Measurements from ENCODE around the gene ORM1.
A peak's percentile ranks its signal among the peaks of the same experiment; 100 is the strongest.

Gene ORM1

GRCh38 chr9:114338187-114338586, 15.3 kb downstream of the ORM1 start:
- TF ChIP-seq, protein P1, sequence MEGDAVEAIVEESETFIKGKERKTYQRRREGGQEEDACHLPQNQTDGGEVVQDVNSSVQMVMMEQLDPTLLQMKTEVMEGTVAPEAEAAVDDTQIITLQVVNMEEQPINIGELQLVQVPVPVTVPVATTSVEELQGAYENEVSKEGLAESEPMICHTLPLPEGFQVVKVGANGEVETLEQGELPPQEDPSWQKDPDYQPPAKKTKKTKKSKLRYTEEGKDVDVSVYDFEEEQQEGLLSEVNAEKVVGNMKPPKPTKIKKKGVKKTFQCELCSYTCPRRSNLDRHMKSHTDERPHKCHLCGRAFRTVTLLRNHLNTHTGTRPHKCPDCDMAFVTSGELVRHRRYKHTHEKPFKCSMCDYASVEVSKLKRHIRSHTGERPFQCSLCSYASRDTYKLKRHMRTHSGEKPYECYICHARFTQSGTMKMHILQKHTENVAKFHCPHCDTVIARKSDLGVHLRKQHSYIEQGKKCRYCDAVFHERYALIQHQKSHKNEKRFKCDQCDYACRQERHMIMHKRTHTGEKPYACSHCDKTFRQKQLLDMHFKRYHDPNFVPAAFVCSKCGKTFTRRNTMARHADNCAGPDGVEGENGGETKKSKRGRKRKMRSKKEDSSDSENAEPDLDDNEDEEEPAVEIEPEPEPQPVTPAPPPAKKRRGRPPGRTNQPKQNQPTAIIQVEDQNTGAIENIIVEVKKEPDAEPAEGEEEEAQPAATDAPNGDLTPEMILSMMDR (IDR thresholded peaks at IDR 0.05; ENCODE audit: borderline replicate concordance, insufficient read depth, low read depth, low read length), result no peak
- no peak overlapping the region for H3K4me3 ChIP-seq (ENCODE audit: low read depth, low read length)

DNA sequence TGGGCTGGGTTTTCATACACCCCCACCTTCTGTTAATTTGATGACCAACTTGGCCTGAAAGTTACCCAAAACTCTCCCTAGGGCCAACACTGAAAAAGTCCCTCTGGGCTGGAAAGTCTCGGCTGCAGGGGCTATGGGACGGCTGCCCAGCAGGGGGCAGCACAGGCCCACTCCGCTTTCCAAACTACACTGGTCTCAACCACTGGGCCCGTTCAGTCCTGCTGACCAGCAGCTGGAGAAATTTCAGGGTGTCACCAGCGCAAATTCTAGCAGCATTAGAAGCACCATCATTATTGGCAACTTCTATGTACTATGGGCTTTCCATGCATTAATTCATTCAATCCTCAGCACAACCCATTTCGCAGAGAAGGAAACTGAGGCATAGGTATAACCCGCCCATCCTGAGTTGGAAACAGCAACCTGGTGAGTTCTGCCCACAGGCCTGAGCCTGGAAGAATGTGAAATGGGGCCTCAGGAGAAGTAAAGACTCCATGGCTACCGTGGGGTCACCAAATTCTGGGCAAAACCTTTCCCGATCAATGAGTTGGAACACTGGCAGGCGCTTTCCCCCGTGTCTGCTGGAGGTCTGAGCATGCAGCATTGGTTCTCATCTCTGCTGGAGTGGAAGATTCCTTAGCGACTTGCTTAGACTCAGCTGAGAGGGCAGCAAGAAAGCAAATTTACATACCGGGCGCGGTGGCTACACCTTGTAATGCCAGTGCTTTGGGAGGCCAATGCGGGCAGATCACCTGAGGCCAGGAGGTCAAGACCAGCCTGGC, 16.4 kb downstream of the ORM1 start:
- no peak overlapping the region for H3K4me3 ChIP-seq (ENCODE audit: low read depth, low read length)
- TF ChIP-seq, protein P1 (IDR thresholded peaks at IDR 0.05; ENCODE audit: borderline replicate concordance, insufficient read depth, low read depth, low read length), result peak; percentile 88

- H3K4me3 ChIP-seq (ENCODE audit: low read depth, low read length), result no peak overlapping the region
- TF ChIP-seq, protein P1 (IDR thresholded peaks at IDR 0.05; ENCODE audit: borderline replicate concordance, insufficient read depth, low read depth, low read length), result no peak
These were observed 18.4 kb downstream of the ORM1 start for GRCh38 chr9:114341152-114341830.

- H3K4me3 ChIP-seq (ENCODE audit: low read depth, low read length), result no peak overlapping the region
- TF ChIP-seq, protein P1 (IDR thresholded peaks at IDR 0.05; ENCODE audit: borderline replicate concordance, insufficient read depth, low read depth, low read length), result no peak
These were observed 19.1 kb downstream of the ORM1 start for GRCh38 chr9:114341991-114342390.

DNA sequence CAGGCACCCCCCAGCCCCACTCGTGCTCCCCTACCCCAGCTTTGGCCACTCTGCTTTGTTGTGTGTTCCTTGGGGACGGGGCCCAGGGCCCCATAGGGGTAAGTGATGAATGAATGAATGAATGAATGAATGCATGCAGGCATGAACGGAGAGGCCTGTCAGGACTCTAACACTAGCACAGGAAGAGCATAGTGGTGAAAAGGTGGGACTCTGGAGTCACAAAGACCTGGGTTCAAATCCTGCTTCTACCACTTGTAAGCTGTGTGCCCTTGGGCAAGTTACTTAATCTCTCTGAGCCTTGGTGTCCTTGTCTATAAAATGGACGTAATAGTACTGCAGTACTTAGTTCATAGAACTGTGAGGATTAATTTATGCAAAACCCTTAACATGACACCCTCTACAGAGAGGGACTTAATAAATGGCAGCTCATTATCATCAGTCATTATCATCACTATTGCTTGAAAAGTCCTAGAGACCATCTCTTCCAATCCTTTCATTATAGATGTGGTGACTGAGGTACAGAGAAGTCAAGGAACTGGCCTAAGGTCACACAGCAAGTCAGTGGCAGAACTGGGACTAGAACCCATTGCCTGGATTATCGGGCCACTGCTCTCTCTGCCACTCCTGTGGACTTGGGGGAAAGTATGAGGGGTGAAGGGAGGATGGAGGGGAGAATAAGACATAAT, 20.0 kb downstream of the ORM1 start:
- no peak overlapping the region for H3K4me3 ChIP-seq (ENCODE audit: low read depth, low read length)
- TF ChIP-seq, protein P1 (IDR thresholded peaks at IDR 0.05; ENCODE audit: borderline replicate concordance, insufficient read depth, low read depth, low read length), result no peak

DNA sequence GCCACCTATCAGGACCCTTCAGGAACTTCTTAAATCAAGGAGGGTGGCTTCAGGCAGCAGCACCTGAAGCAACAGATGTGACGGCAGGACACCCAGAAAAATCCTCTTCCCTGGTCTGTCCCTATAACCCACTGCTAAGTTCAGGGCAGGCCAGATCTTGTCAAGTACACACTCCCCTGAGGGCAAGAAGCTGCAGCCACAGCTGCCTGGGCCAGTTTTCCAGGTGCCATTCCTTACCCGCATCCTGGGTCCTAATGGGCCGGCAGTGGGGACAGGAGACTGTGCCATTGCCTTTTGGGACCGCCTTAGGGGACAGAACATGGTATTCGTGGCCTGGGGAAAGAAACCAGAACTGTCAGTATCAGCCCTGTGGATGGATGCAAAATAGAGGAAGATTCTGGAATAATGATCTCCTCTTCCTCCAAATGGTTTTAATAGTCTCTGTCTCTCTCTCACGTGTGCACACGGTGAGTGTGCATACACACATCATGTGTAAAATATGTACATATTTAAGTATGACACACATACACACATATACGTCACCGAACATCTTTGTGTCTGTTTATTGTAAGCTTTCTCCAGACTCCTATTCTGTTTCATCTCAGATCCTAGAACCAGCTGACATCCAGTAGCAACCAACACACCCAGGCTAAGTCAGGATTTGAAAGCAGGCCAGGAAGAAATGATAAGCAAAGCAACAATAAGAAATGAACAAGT, 20.7 kb downstream of the ORM1 start:
- TF ChIP-seq, protein P1 (IDR thresholded peaks at IDR 0.05; ENCODE audit: borderline replicate concordance, insufficient read depth, low read depth, low read length), result no peak
- H3K4me3 ChIP-seq (ENCODE audit: low read depth, low read length), result no peak overlapping the region

All from GM12875 (cell line).